OCI-LY1 (cell line): ENCODE results near the gene ZNF620.

Experiments
- H2AFZ ChIP-seq: fragments of 200-600 bp; sonication (generic), shearing (Covaris generic); 2 replicates; pipeline ENCODE4 v1.6.0; 2014; ENCODE audit warnings: antibody characterized with exemption, mild to moderate bottlenecking, low read length
- H3F3A ChIP-seq: fragments of 200-600 bp; sonication (generic), shearing (Covaris generic); 2 replicates; pipeline ENCODE4 v1.6.0; 2014; ENCODE audit warnings: mild to moderate bottlenecking, antibody characterized with exemption, low read length, moderate library complexity; ENCODE audit not compliant: insufficient read depth
- H3K27ac ChIP-seq: fragments of 200-600 bp; sonication (generic); 2 replicates; pipeline ENCODE4 v1.5.1; 2014; ENCODE audit warnings: low read length, mixed run types, mild to moderate bottlenecking, low read depth; ENCODE audit not compliant: poor library complexity, severe bottlenecking
- H3K27me3 ChIP-seq: fragments of 200-600 bp; sonication (generic); 2 replicates; pipeline ENCODE4 v1.6.0; 2014; ENCODE audit warnings: antibody characterized with exemption, mild to moderate bottlenecking, low read length, moderate library complexity; ENCODE audit not compliant: insufficient read depth
- H3K36me3 ChIP-seq: fragments of 200-600 bp; sonication (generic); 2 replicates; pipeline ENCODE4 v1.6.1; 2014; ENCODE audit warnings: mild to moderate bottlenecking, antibody characterized with exemption, low read length, moderate library complexity, mixed read lengths; ENCODE audit not compliant: insufficient read depth
- H3K4me1 ChIP-seq: fragments of 200-600 bp; sonication (generic); 2 replicates; pipeline ENCODE4 v1.5.1; 2014; ENCODE audit warnings: mild to moderate bottlenecking, low read length, moderate library complexity; ENCODE audit not compliant: insufficient read depth, severe bottlenecking
- H3K4me2 ChIP-seq: fragments of 200-600 bp; sonication (generic), shearing (Covaris generic); 2 replicates; pipeline ENCODE4 v1.6.1; 2014; ENCODE audit warnings: low read length
- H3K4me3 ChIP-seq: fragments of 200-600 bp; sonication (generic); 2 replicates; pipeline ENCODE4 v1.5.1; 2014; ENCODE audit warnings: low read length, low read depth, mild to moderate bottlenecking, mixed read lengths; ENCODE audit not compliant: poor library complexity, severe bottlenecking
- H3K79me2 ChIP-seq: fragments of 200-600 bp; shearing (Covaris generic); 2 replicates; pipeline ENCODE4 v1.6.1; 2016; ENCODE audit warnings: mixed run types, low read length, mixed read lengths; ENCODE audit not compliant: insufficient read depth
- H3K9ac ChIP-seq: fragments of 200-600 bp; sonication (generic), shearing (Covaris generic); 2 replicates; pipeline ENCODE4 v1.6.1; 2014; ENCODE audit warnings: mild to moderate bottlenecking, low read length, mixed read lengths
- H3K9me2 ChIP-seq: fragments of 200-600 bp; sonication (generic), shearing (Covaris generic); 2 replicates; pipeline ENCODE4 v1.6.1; 2014; ENCODE audit warnings: low read depth, mild to moderate bottlenecking, low read length, mixed read lengths
- H3K9me3 ChIP-seq: fragments of 200-600 bp; shearing (Covaris generic); 2 replicates; pipeline ENCODE4 v1.6.1; 2014; ENCODE audit warnings: low read length, mixed read lengths
- H4K20me1 ChIP-seq: fragments of 200-600 bp; sonication (generic), shearing (Covaris generic); 2 replicates; pipeline ENCODE4 v1.6.0; 2016; ENCODE audit warnings: mild to moderate bottlenecking, low read length; ENCODE audit not compliant: insufficient read depth
- EZH2 ChIP-seq: fragments of 200-600 bp; sonication (generic), shearing (Covaris generic); IDR thresholded peaks from 2 replicates; pipeline ENCODE4 v1.8.0; 2017; ENCODE audit warnings: borderline replicate concordance, mixed run types, mild to moderate bottlenecking, antibody characterized with exemption, low read length, moderate library complexity, mixed read lengths
- TF ChIP-seq, protein P1 (sequence below): fragments of 200-600 bp; sonication (generic), shearing (Covaris generic); IDR thresholded peaks from 2 replicates; pipeline ENCODE4 v1.5.1; 2017; ENCODE audit warnings: mild to moderate bottlenecking, antibody characterized with exemption, low read length, moderate library complexity, mixed read lengths

ZNF620 gene

DNA sequence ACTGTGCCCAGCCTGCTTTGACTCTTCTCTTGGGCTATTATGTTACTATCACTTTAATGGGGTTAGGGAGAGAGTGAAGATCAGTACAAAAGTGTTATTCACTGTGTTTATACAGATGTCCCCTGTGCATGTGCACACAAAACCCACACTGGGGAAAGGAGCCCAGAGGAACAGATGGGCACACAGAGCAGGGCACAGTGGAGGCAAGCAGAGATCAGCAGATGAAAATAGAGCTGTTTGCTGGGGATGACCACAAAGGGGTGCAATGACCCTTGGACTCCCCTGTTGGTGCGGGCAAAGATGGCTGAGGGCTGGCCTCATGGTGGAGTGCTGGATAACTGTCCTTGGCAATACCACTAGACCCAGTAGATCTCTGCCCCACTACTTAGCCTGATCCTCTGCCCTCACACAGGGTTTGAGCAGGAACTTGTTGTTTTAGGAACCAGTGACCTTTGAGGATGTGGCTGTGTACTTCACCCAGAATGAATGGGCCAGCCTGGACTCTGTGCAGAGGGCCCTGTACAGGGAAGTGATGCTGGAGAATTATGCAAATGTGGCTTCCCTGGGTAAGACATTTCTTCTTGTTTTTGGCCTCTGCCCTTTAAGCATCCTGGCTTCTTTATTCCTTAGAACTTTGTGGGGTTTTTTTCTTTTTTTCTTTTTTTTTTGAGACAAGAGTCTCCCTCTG is 5.3 kb downstream of the ZNF620 start:
- TF ChIP-seq, protein P1, sequence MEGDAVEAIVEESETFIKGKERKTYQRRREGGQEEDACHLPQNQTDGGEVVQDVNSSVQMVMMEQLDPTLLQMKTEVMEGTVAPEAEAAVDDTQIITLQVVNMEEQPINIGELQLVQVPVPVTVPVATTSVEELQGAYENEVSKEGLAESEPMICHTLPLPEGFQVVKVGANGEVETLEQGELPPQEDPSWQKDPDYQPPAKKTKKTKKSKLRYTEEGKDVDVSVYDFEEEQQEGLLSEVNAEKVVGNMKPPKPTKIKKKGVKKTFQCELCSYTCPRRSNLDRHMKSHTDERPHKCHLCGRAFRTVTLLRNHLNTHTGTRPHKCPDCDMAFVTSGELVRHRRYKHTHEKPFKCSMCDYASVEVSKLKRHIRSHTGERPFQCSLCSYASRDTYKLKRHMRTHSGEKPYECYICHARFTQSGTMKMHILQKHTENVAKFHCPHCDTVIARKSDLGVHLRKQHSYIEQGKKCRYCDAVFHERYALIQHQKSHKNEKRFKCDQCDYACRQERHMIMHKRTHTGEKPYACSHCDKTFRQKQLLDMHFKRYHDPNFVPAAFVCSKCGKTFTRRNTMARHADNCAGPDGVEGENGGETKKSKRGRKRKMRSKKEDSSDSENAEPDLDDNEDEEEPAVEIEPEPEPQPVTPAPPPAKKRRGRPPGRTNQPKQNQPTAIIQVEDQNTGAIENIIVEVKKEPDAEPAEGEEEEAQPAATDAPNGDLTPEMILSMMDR = no peak
- TF ChIP-seq EZH2 = no peak
- Histone ChIP-seq H3K4me3 (no peak overlapping the region), H3K27me3 (no peaks in the 10 kb centered on the region), H4K20me1 (no peaks in the 10 kb centered on the region), H3K4me2 (no peak overlapping the region), H3K9me3 (no peaks in the 10 kb centered on the region), H3F3A (no peaks in the 10 kb centered on the region), H3K4me1 (peaks cover 8% of the 10 kb centered on the region), H3K9ac (no peak overlapping the region), H3K36me3 (peaks cover 23% of the 10 kb centered on the region), H3K79me2 (no peaks in the 10 kb centered on the region), H3K27ac (no peak overlapping the region), H3K9me2 (no peaks in the 10 kb centered on the region), H2AFZ (no peak overlapping the region)

GRCh38 chr3:40516201-40516600 is 10.4 kb downstream of the ZNF620 start:
- H3F3A ChIP-seq = no peaks in the 10 kb centered on the region
- H3K79me2 ChIP-seq = no peaks in the 10 kb centered on the region
- no peaks in the 10 kb centered on the region for H3K9me2 ChIP-seq
- no peak overlapping the region for H2AFZ ChIP-seq
- H3K4me3 ChIP-seq = no peak overlapping the region
- no peaks in the 10 kb centered on the region for H3K27me3 ChIP-seq
- H3K27ac ChIP-seq = no peak overlapping the region
- H3K9me3 ChIP-seq = no peaks in the 10 kb centered on the region
- TF ChIP-seq, protein P1 = no peak
- no peak for TF ChIP-seq EZH2
- H4K20me1 ChIP-seq = no peaks in the 10 kb centered on the region
- no peaks in the 10 kb centered on the region for H3K4me1 ChIP-seq
- 0 out of 2 replicates have a peak, but pooled peaks cover 2% of the 10 kb centered on the region for H3K36me3 ChIP-seq
- H3K9ac ChIP-seq = no peak overlapping the region
- no peak overlapping the region for H3K4me2 ChIP-seq

GRCh38 chr3:40518067-40518466 is 12.2 kb downstream of the ZNF620 start:
- H3K4me3 ChIP-seq = no peak overlapping the region
- no peaks in the 10 kb centered on the region for H3K79me2 ChIP-seq
- H3F3A ChIP-seq = no peaks in the 10 kb centered on the region
- no peaks in the 10 kb centered on the region for H3K36me3 ChIP-seq
- H4K20me1 ChIP-seq = no peaks in the 10 kb centered on the region
- no peak overlapping the region for H3K27ac ChIP-seq
- no peak overlapping the region for H2AFZ ChIP-seq
- no peak overlapping the region for H3K9ac ChIP-seq
- H3K4me2 ChIP-seq = no peak overlapping the region
- no peaks in the 10 kb centered on the region for H3K9me3 ChIP-seq
- H3K9me2 ChIP-seq = no peaks in the 10 kb centered on the region
- no peaks in the 10 kb centered on the region for H3K27me3 ChIP-seq
- TF ChIP-seq, protein P1 = no peak
- no peak for TF ChIP-seq EZH2
- H3K4me1 ChIP-seq = no peaks in the 10 kb centered on the region
